Urinary bladder (tissue), 4 donors: Measurements from ENCODE around the gene PSKH1. TPM values are rescaled to one million over a fixed set of nuclear protein-coding genes. Genes with fewer than 3 reads are reported as not detected.
"Not testable (repeated sequence)": the region's sequence is repeated elsewhere in the genome, so short reads cannot be mapped to it uniquely, and the experiment has no call there.

Experiments used
- DNase-seq: peaks from one replicate; pipeline ENCODE4 v3.0.0-alpha.2; 2015; ENCODE audit errors: extremely low spot score
- H3K27ac ChIP-seq: one replicate; pipeline ENCODE4 v1.5.1; 2013; ENCODE audit warnings: low read depth, mild to moderate bottlenecking, moderate library complexity
- H3K36me3 ChIP-seq: one replicate; pipeline ENCODE4 v1.6.1; 2013; ENCODE audit warnings: mild to moderate bottlenecking, moderate library complexity; ENCODE audit not compliant: insufficient read depth
- H3K4me1 ChIP-seq: one replicate; pipeline ENCODE4 v1.6.1; 2013; ENCODE audit warnings: mild to moderate bottlenecking, moderate library complexity; ENCODE audit not compliant: insufficient read depth
- H3K4me3 ChIP-seq: one replicate; pipeline ENCODE4 v1.5.1; 2013; ENCODE audit warnings: low read depth, low read length
- WGBS: extraction: QIAGEN DNeasy Blood & Tissue Kit; methylation state at CpG from one replicate; pipeline ENCODE4 v1.1.7; 2013; 5-methylcytosine and 5-hydroxymethylcytosine counted together
- polyA plus RNA-seq: library from polyadenylated mRNA; stranded (reverse); fragments of 200-250 nt; gene quantifications from one replicate; pipeline ENCODE4 v1.2.3, GENCODE V29; 2013
- total RNA-seq: library from RNA; depleted of rRNA; stranded (reverse); fragments of >200 nt; gene quantifications from one replicate; pipeline ENCODE4 v1.2.3, GENCODE V29; 2014
- donor health status: healthy with polysubstance abuse.
- donor health status: healthy.

The PSKH1 gene
- total and polyA plus RNA-seq, 2 donors: 9.9 to 39.0 TPM

DNA sequence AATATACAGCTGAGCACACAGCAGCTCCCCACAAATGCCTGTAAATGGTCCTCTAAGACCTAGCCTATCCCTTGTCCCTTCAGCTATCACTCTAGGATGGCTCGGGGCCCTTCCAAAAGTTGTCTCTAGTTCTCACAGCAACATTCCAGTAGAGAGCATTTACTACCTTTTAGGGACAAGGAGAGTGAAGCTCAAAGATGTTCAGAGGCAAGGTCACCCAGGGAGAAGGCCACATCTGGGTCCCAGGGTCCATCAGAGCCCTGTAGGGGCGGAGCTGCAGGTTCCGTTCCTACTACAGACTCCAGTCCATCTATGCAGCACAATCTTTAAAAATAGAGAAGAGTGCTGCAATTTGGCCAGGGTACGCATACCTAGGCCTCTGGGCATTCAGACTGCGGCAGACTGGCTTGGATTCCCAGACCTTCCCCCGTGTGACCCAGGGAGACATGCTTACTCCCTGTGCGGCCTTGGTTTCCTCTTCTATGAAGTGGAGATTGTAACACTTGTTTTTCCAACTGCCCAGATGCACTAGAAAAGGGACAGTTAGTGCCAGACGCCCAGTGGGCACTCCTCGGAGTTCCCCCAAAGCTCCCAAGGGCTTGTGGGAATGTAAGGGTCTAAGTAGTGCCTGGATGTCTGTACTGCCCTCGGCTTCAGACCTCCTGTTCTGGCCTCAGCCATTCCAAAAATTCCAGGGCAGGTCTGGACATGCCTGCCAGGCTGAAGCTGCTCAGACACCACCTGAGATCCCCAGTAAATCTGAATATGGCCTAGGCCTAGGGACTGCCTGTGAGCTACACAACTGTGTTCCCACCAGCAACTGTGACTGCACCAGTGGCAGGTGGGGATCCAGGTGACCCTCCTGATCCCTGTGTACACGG, 72.9 kb downstream of the PSKH1 start:
- no peaks in the 10 kb centered on the region for H3K4me1 ChIP-seq
- H3K36me3 ChIP-seq: no peaks in the 10 kb centered on the region
- no peak overlapping the region for H3K4me3 ChIP-seq
- WGBS: 51% methylated on average over 11 of the region's 11 CpGs
- no peak overlapping the region for H3K27ac ChIP-seq
- no peak for DNase-seq

DNA sequence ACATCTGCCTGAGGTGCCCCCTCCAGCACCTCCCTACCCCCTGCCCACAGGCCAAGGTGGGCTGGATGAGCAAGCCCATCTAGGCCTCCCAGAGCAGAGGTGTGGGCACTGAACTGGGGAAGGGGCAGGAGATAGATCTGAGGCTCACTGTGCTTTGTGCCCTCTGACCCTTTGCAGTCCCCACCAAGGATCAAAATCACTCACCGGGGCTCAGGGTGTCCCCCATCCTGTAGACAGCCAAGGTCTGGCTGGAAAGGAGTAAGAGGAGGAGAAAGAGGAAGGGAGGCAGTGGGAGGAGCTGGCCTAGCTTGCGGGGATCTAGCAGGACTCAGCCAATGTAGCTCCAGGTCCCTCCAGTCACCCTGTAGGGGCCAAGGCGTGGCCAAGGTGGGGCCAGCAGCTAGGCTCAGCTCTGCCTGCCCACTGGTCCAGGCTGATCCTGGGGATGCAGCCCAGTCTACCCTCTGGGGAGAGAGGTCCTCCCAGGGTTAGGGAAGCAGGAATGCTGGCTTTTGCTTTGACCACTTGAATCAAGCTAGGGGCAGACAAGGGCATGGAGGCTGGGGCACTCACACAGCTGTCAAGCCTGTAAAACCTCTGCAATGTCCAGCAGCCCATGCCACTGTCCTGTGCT, 73.6 kb downstream of the PSKH1 start:
- 24% methylated on average over 3 of the region's 3 CpGs for WGBS
- Histone ChIP-seq H3K4me1 (no peaks in the 10 kb centered on the region), H3K27ac (no peak overlapping the region), H3K4me3 (peak overlapping the region; percentile 84), H3K36me3 (no peaks in the 10 kb centered on the region)
- DNase-seq: no peak

DNA sequence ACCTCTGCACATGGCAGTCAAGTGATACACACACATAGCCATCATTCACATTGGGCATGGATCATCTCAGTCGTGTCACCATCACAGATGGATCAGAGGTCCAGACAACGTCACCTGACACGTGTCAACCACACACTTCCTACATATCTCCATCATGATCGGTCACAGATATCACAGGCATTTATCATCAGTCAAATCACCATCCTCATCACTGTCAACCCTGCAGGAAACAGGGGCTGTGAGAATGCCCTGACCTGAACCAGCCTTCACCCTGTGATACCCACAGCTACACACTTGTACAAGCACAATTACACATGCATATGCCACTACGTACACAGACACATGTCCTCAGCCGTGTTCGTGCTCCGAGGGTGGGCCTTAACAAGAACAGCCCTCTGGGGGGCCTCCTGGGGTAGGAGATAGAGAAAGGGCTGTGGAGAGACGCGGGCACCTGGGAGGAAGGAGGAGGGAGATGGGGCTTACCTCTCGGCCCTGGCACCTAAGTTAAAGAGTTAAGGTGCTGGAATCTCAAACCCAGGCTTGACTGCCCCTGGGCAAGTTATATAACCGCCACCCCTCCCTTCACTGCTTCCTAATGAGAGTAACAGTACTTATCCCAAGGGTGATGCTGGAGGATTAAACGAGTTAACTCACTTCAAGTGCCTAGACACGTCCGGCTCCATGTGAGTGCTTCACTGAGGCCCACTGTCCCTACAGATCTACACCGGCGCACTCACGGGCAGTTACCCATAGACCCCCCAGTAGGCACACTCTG, 74.3 kb downstream of the PSKH1 start:
- no peak overlapping the region for H3K27ac ChIP-seq
- WGBS: 3% methylated on average over 18 of the region's 18 CpGs
- no peaks in the 10 kb centered on the region for H3K4me1 ChIP-seq
- DNase-seq: no peak
- H3K36me3 ChIP-seq: no peaks in the 10 kb centered on the region
- H3K4me3 ChIP-seq: peak overlapping the region; percentile 84

DNA sequence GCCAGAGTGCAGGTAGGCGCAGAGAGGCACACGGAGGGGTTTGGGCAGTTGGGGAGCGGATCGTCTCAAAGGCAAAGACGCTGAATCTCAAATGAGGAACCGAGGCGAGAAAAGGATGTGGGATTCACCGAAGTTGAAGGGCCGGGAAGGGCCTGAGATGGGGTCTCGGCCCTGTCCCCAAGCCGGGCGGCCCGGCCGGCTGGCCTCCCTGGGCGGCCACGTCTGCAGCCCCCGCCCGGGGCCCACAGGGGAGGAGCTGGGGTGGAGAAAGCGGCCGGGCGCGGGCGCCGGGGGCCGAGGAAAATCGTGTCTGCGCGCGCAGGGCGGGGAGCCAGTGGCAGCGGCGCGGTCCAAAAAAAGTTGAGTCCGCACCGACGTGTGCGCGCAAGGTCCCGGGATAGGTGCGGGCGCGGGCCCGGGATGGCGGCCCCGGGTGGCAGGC, 74.9 kb downstream of the PSKH1 start:
- Histone ChIP-seq H3K4me3 (peak overlapping the region; percentile 84), H3K4me1 (no peaks in the 10 kb centered on the region), H3K27ac (peak overlapping the region; percentile 95), H3K36me3 (no peaks in the 10 kb centered on the region)
- under 1% methylated on average over 45 of the region's 45 CpGs for WGBS
- DNase-seq: no peak

DNA sequence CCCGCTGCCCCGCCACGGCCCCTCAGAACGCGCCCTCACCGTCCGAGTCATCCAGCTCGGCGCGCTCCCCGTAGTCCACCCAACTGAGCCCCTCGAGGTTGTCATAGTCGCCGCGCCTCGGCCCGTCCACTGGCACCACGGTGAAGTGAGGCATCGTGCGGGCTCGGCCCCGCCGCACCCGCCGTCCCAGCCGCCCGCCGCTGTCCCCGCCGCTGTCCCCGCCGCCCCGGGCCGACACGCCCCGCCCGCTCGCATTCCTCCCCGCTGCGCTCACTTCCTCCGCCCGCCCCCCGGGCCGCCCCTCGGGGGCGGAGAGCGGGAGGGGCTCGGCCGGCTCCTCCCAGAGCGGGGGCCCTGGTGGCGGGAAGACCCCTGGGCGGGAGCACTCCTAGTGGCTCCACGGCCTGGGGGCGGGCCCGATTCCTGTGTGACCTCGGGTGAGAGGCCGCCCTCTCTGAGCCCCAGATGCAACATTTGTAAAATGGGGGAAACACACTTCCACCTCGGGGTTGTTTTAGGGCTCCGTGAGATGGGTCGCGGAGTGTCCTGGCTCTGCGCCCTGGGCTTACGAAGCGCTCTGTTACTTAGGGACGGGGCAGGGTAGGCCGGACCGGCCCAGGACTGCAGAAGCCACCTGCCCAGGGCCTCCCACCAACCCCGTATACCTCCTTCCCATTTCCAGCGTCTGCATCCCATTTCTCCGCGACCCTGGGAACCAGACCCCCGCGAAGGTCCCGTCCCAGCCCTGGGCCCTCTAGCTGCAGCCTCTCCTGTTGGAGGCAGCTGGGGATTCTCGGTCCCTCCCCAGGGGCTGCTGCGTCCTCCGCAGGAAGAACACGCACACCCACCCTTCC, 75.6 kb downstream of the PSKH1 start, which contains the start of gene SLC12A4:
Gene SLC12A4 (minus strand): TSS at position 238 of the 854 bp plus-strand sequence. CDS start 84 bp downstream, at position 154.
- 2% methylated on average over 78 of the region's 78 CpGs for WGBS
- H3K27ac ChIP-seq: peak within 1 kb of the TSS; percentile 95
- peak; percentile 55 for DNase-seq
- H3K36me3 ChIP-seq: no peaks in the 10 kb centered on the region
- peak within 1 kb of the TSS; percentile 84 for H3K4me3 ChIP-seq
- H3K4me1 ChIP-seq: no peaks in the 10 kb centered on the region

DNA sequence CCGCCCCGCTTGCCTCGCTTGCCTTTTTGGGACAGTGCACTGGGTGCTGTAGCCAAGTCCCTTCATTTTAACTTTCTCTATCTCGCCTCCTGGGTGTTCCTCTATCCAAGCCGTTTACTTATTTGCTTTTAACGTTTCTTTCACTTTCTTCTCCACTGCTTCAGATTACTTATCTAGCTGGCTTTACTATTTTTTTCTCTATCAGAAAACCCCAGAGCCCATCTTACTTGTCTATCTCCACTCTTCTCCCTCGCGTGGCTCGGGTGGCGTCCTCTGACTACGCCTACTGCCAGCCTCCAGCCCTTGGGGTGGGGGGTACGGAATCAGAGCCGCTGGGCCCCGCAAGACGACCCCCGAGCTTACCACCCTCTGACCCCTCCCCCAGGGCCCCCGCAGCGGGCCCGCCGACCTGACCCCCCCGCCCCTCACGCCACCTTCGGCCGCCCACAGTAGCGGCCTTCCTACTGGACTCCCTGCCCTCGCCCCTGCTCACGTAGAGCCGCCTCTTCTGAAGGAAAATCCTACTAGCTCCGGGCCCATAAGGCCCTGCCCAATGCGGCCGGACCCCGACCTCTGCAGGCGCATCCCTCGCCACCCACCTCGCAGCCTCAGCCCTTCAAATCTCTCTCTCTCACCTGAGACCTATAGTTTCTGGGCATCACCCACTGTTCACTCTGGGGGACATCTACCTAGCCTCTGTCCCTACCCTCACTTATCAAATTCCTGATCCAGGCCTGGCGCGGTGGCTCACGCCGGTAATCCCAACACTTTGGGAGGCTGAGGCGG, 76.4 kb downstream of the PSKH1 start:
- no peaks in the 10 kb centered on the region for H3K36me3 ChIP-seq
- no peaks in the 10 kb centered on the region for H3K4me1 ChIP-seq
- 36% methylated on average over 40 of the region's 40 CpGs for WGBS
- H3K4me3 ChIP-seq: peak overlapping the region; percentile 84
- no peak for DNase-seq
- H3K27ac ChIP-seq: peak overlapping the region; percentile 61

DNA sequence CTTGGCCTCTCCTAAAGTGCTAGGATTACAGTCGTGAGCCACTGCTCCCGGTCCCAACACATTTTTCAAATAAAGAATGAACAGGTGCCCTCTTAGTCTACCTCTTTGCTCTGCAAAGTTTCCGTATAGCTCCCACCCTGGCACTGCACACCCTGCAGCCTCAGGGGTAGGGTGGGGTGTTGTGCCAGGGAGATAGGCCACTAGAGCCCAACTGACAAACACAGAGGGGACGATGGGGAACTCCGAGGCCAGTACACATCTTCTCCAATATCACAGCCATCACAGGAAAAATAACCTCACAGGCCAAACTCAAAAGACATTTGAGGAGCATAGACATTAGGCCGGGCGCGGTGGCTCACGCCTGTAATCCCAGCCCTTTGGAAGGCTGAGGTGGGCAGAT, 78.1 kb downstream of the PSKH1 start:
- Histone ChIP-seq H3K36me3 (no peaks in the 10 kb centered on the region), H3K27ac (no peak overlapping the region), H3K4me1 (no peaks in the 10 kb centered on the region), H3K4me3 (no peak overlapping the region)
- DNase-seq: no peak
- WGBS: 91% methylated on average over 9 of the region's 9 CpGs

DNA sequence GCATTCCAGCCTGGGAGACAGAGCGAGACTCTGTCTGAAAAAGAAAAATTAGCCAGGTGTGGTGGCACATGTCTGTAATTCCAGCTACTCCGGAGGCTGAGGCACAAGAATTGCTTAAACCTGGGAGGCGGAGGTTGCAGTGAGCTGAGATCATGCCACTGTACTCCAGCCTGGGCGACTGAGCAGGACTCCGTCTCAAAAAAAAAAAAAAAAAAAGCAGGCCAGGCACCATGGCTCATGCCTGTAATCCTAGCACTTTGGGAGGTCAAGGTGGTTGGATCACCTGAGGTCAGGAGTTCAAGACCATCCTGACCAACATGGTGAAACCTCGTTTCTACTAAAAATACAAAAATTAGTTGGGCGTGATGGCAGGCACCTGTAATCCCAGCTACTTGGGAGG, 79.2 kb downstream of the PSKH1 start:
- not testable (repeated sequence) for H3K4me3 ChIP-seq, H3K4me1 ChIP-seq, H3K36me3 ChIP-seq, H3K27ac ChIP-seq, DNase-seq
- WGBS: 93% methylated on average over 7 of the region's 7 CpGs

DNA sequence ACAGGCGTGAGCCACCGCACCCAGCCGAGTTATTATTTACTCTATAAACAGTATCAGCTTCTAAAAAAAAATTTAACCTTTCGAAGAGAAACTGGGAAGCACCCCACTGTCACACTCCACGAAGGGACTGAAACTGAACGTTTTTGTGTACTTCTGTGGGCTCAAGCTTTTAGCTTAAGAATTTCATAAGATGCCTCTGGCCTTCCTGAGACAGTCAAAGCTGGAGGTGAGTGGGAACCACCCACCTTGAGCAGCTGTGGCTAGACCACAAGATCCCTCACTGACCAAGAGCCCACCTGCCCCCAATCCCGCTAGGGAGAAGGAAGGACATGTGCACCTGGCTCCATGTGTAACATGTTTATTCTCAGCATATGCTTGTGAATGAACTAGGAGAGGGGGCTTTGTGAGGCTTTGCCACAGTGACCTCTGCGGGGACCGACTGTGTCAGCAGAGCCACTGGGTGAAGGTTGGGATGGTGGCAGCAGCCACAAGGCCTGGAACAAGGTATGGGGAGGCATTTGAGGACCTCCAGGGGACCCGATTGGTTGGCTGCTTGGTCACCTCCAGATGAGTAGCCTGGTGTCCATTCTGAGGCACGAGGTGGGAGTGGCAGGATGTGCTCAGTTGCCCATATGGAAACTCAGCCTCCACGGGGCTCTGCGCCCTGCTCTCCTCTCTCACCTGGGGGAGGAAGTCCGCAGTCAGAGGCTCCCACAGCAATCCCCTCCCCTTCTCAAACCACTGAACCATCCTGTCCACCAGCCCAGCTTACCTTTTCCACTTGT, 82.5 kb downstream of the PSKH1 start:
- 71% methylated on average over 14 of the region's 14 CpGs for WGBS
- H3K27ac ChIP-seq: no peak overlapping the region
- DNase-seq: no peak
- H3K36me3 ChIP-seq: no peaks in the 10 kb centered on the region
- H3K4me3 ChIP-seq: no peak overlapping the region
- no peaks in the 10 kb centered on the region for H3K4me1 ChIP-seq

DNA sequence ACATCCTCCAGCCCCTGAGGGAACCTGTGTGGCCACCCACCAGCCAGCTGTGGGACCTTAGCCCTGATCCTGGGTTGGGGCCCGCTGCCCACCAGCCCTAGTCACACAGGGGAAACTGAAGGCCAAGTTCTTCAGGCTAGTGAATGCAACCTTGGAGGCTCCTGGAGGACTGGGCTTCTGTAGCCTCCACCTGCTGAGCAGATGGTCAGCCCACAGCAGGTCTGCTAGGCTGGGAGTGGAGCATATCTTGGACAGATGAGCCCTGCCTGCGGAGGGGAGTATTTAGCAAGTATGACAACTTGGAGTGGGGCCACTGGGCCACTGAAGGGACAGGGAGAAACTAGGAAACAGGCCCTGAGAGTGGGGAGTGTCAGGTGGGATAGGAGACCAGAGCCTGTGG, 83.2 kb downstream of the PSKH1 start:
- WGBS: 94% methylated on average over 2 of the region's 2 CpGs
- no peak for DNase-seq
- no peaks in the 10 kb centered on the region for H3K36me3 ChIP-seq
- no peak overlapping the region for H3K4me3 ChIP-seq
- no peak overlapping the region for H3K27ac ChIP-seq
- no peaks in the 10 kb centered on the region for H3K4me1 ChIP-seq

DNA sequence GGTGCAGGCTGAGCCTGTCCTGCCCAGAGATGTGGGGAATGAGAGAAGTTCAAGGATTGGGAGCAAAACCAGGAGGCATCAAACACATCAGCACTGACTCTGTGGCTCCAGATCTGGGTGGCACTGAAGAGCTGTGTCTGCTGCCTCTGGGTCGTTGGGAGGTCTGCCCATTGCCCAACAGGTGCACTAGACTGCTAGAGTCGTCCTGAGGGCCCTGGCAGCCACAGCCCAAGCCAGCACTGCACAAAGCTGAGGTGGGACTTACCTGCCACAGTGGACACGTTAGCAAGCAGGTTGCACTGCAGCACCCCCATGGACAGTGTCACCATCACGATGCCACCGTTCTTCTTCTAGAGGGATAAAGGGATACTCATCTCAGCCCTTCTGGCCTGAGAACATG, 84.0 kb downstream of the PSKH1 start:
- H3K27ac ChIP-seq: no peak overlapping the region
- H3K4me3 ChIP-seq: no peak overlapping the region
- no peaks in the 10 kb centered on the region for H3K4me1 ChIP-seq
- 74% methylated on average over 5 of the region's 5 CpGs for WGBS
- H3K36me3 ChIP-seq: no peaks in the 10 kb centered on the region
- DNase-seq: no peak
